Prostate gland (tissue), 2 donors: ENCODE measurements around the gene TEX264.

Source experiments
- POLR2A ChIP-seq: fragments of 450-650 bp; IDR thresholded peaks from one replicate; pipeline ENCODE4 v1.6.1; 2016; ENCODE audit warnings: antibody characterized with exemption, mild to moderate bottlenecking
- POLR2AphosphoS5 ChIP-seq: sonication (generic); formaldehyde crosslinking; IDR thresholded peaks from one replicate; pipeline ENCODE4 v1.6.1; 2017; ENCODE audit warnings: antibody characterized with exemption
- TF ChIP-seq, protein P1 (sequence below), 4 experiments: fragments of 200-600 bp in 2 of 4; fragments of 450-650 bp in 2 of 4; sonication (generic) in 2 of 4; IDR thresholded peaks; 1 replicate in 3 of 4; 2 replicates in 1 of 4; pipeline ENCODE4 v1.5.1; 2016 to 2019; ENCODE audit warnings: antibody characterized with exemption in 4 of 4, mild to moderate bottlenecking in 2 of 4, moderate library complexity in 2 of 4

DNA sequence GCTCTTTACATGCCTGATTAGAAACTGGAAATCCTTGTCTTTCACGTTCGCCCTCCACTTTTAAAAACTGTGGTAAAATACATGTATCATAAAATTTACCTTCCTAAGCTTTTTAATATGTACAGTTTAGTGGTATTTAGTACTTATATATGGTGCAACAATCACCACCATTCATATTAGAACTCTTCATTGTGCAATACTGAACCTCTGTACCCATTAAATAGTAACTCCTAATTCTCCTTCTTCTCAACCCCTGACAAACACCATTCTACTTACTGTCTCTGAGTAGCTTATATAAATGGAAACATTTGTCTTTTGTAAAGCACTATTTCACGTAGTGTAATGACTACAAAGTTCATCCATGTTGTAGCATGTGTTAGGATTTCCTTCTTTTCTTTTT is 64.0 kb downstream of the TEX264 start:
- TF ChIP-seq, protein P1, sequence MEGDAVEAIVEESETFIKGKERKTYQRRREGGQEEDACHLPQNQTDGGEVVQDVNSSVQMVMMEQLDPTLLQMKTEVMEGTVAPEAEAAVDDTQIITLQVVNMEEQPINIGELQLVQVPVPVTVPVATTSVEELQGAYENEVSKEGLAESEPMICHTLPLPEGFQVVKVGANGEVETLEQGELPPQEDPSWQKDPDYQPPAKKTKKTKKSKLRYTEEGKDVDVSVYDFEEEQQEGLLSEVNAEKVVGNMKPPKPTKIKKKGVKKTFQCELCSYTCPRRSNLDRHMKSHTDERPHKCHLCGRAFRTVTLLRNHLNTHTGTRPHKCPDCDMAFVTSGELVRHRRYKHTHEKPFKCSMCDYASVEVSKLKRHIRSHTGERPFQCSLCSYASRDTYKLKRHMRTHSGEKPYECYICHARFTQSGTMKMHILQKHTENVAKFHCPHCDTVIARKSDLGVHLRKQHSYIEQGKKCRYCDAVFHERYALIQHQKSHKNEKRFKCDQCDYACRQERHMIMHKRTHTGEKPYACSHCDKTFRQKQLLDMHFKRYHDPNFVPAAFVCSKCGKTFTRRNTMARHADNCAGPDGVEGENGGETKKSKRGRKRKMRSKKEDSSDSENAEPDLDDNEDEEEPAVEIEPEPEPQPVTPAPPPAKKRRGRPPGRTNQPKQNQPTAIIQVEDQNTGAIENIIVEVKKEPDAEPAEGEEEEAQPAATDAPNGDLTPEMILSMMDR (IDR thresholded peaks at IDR 0.05): no peak
- TF ChIP-seq POLR2A (no peak), POLR2AphosphoS5 (no peak)
